GM10266 (cell line): ENCODE measurements around the gene FOXL3.
"Not testable (repeated sequence)": the region's sequence is repeated elsewhere in the genome, so short reads cannot be mapped to it uniquely, and the experiment has no call there.

Experiments
- DNase-seq: peaks from one replicate; pipeline ENCODE4 v3.0.0; 2012; ENCODE audit errors: extremely low spot score
- CTCF ChIP-seq: IDR thresholded peaks from 2 replicates; pipeline ENCODE4 v1.5.1; 2012; ENCODE audit warnings: mild to moderate bottlenecking, low read depth; ENCODE audit not compliant: control insufficient read depth, insufficient read depth; ENCODE audit errors: missing control alignments

The FOXL3 gene

DNA sequence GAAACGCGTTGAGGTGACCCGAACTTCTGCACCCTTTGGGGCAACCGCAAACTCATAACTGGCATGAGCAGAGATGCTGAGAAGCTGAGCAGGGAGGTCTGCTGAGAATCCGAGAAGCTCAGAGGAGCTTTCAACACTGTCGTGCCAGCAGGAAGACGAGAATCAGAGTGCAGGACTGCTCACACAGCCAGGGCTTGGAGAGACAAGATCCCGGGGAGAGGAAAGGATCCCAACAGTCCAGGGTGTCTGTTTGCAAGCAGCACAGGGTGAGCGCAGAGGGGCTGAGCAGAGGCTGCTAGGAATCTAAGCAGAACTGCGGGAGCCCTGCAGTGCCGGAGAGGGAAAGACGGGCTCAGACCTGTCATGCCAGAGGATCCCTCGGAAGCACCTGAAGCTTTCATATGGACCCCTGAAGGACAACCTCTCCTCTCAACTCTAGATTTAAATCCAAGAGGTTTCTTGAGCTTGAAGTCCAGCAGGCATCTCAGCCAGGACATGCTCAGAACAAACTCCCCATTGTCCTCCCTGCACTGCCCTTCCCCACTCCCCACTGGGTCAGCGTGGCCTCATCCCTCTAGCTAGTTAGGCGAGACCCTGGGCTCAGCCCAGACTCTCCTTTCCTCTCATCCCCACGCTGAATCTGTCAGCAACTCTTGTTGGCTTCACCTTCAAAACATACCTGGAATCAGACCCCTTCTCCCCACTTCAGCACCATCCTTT is 40.7 kb downstream of the FOXL3 start:
- no peak for DNase-seq
- TF ChIP-seq CTCF: no peak

DNA sequence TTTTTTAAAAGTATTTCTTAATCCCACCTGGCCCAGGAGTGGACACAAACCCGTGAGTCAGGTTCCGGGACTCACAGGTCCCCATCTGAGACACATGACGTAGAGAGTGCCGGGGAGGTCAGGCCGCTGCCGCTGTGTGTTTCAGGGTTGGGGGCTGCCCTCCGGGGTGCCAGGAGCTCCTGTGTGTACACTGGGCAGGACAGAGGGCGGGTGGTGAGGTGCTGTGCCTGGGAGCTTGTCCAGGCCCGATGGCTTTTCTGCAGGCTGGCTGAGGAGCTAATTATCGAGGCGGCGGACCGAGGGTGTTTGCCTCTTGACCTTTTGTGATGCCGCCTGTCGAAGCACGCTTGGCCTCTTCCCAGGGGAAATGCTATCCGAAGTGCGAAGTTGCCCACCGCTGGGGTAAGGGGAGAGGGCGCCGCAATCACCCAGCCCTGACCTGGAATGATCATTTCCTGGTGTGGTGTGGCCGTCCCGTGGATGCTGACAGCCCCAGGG is 42.1 kb downstream of the FOXL3 start:
- DNase-seq: no peak
- no peak for TF ChIP-seq CTCF

DNA sequence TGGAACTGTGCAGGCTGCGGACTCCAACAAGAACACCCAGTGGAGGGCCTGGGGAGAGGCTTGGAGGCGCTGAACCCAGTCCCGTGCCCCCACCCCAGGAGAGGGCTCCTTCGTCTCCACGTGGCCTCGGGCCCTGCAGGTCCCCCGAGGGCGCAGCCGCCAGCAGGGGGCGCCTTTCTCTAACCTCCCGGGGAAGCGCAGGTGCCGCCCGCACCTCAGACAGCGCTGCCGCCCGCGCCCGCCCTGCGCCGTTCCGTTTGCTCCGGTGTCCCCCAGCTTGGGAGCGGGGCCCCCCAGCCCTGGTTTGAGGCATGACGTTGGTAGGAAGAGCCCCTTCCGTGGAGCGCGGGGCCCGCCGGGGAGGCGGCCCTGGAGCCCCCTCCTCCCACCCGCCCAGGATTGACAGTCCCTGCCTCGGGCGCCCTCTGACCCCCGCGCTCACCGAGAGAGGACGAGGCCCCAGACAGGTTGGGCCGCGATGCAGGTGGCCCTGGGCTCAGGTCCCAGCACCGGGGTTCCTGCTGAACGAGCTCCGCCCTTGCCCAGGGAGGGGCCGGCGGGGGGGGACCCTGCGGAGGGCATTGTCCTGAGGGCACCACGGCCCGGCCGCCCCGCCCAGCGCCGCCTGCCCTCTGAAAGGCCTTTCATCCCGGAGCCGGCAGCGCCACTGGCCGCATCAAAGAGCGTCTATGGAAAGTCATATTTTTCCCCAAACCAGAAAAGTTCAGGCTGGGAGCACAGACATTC is 42.8 kb downstream of the FOXL3 start:
- TF ChIP-seq CTCF: peak; percentile 53

DNA sequence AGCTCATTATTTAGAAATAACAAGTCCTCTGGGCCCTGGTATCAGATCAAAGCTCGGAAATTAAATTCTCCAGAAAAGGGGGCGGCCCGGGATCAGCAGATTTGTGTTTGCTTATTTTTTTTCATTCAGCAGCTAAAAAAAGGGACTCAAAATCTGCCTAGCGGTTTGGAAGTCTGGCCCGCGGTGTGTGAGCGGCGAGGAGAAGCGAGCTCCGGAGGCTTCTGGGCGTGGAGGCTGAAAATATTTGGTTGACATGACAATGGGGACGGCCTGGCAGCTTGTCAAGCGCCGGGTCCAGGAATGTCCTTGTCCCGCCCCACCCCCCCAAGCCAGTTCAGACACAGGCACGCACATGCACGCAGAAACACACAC is 43.4 kb downstream of the FOXL3 start:
- DNase-seq: no peak
- TF ChIP-seq CTCF: no peak

More for the DNA sequence above, 42.8 kb downstream of the FOXL3 start:
- DNase-seq: peak; percentile 86

DNA sequence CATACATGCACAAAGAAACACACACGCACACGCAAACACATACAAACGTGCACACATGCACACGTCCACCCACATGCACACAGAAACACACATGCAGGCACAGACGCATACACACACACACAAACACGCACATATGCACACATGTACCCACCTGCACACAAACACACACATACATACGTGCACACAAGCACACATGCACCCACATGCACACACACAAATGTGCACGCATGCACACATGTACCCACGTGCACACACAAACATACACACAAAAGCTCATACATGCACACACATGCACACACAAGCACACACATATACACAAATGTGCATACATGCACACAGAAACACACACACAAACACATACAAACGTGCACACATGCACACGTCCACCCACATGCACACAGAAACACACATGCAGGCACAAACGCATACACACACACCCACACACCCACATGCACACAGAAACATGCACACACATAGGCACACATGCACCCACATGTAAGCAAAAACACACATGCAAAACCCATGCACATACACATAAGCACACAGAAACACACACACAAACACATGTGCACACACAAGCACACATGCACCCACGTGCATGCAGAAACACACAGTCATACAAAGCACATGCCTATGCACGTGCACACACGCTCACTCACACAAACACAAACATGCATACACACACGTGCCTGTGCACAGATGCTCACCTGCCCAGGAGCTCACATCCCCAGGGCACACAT is 44.8 kb downstream of the FOXL3 start:
- TF ChIP-seq CTCF: no peak
- no peak for DNase-seq

DNA sequence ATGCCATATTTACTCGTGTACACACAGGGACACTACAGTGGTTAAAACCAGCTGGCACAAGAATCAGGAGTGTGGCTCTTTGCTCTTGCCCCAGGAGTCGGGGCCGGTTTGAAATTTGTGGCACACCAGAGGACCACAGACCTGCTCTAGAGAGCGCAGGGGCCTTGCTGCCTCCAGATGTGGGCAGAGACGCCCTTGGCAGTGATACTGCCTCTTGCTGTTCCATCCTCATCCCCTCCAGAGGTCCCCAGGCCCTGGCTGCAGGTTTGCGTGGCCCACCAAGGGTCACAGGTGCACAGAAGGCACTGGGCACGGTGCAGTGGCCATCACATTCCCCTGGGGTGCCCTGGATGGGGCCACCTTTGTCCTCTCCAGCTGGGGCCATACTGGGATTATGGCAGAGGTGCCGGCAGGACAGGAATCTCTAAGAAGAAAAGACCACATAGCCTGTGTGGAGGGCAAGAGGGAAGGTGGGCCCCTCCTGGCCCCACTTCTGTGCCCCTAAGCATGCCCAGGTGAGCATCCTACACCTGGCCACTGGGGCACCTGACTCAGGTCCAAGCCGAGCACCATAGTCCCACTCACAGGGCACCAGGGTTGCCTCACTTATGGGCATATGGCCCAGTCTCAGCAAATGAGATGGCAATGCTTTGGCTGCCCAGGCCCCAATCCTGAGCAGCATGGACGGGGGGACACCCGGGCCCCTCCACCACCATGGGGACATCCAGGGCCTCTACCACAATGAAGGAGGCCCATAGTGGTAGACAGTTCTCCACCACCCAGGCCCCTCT is 45.6 kb downstream of the FOXL3 start:
- no peak for TF ChIP-seq CTCF

GRCh38 chr7:336149-336533 is 46.2 kb downstream of the FOXL3 start:
- DNase-seq: not testable (repeated sequence)

More for the DNA sequence above, 45.6 kb downstream of the FOXL3 start:
- DNase-seq: no peak
